ENCODE data around the gene PRPF19.

PRPF19 gene

DNA sequence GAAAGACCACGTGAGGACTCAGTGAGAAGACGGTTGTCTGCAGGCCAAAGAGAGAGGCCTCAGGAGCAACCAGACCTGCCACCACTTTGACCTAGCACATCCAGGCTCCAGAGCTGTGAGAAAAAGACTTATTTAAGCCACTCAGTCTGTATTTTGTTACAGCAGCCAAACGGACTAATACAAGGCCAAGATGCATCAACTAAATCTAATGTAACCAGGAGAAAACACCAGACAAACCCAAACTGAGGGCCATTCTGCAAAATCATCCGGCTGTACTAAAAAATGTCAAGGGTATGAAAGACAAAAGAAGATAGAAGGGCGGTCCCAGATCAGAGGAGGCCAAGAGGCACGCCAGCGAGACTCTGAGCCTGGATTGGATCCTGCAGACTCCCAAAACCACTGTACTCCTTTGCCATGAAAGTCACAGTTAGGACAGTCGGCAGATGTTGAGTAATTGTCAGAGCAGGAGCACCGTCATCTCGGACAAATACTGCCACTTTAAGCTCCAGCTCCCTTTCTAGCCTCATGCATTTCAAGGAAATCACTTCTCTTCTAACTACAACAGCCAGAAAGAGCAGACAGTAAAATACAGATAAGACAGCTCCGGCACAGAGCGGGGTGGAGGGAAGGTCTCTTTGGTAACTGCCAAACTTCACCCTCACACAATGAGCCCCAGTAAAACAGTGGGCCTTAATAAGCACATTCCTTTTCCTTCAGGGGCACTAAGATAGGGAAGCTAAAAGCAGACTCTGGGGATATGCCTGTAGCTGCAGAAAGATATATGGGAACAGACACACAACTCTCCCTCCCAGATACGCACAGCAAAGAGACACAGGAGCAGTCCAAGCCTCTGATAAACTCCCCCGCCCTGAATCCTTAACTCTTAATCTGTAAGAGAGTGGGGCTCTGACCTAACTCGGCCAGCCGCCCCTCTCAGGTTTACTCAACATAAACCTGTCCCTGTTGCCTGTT lies 42.5 kb downstream of the PRPF19 start:
- Histone ChIP-seq H3K4me1 (ENCODE audit: control insufficient read depth, low read depth, low read length) (no peaks in the 10 kb centered on the region), H3K79me1 (ENCODE audit: low read length) (no peaks in the 10 kb centered on the region), H3K9ac (ENCODE audit: low read length) (no peak overlapping the region), H3K4me2 (ENCODE audit: low read length) (no peak overlapping the region), H3K4me3 (ENCODE audit: low read length) (no peak overlapping the region), H2AK5ac (ENCODE audit: low read length) (no peak overlapping the region), H3K23ac (ENCODE audit: low read length) (no peak overlapping the region), H3K27me3 (ENCODE audit: insufficient read depth, low read length, poor library complexity) (no peaks in the 10 kb centered on the region), H3K18ac (ENCODE audit: low read length) (no peak overlapping the region), H3K4ac (ENCODE audit: low read depth, low read length) (no peak overlapping the region), H3K56ac (ENCODE audit: low read length) (no peak overlapping the region), H4K8ac (ENCODE audit: low read depth, low read length) (no peak overlapping the region), H3K79me2 (ENCODE audit: control insufficient read depth, insufficient read depth, low read length) (no peaks in the 10 kb centered on the region), H2BK5ac (ENCODE audit: low read length) (no peak overlapping the region), H2BK15ac (replicated peaks; ENCODE audit: low read depth) (no peak overlapping the region), H3K36me3 (ENCODE audit: control insufficient read depth, insufficient read depth, low read length) (no peaks in the 10 kb centered on the region), H4K5ac (ENCODE audit: low read length) (no peak overlapping the region), H3K27ac (ENCODE audit: low read depth, low read length) (no peak overlapping the region), H2BK120ac (ENCODE audit: low read depth, low read length) (no peak overlapping the region)
- no peak for DNase-seq
- WGBS (ENCODE audit: extremely low coverage, insufficient coverage, low lambda C conversion rate), result no CpG with 5 or more reads among the region's 16 CpGs

DNA sequence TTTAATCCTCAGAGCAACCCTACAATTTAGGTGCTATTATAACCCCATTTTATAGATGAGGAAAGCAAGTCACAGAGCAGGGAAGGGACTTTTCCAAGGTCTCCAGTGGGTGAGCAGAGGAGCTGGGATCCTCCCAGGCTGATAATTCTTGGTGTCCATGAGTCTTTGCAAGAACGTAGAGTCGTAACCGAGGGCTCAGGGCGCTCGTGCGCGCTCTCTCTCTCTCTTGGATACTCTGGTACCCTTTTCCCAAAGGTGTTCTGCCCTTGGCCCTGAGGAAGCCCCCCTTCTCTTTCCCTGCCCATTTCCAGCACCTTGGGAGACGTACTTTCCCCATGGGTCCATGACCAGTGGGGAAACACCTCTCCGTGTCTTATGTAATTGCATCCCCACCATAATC lies 44.2 kb downstream of the PRPF19 start:
- H3K4me2 ChIP-seq (ENCODE audit: low read length), result no peak overlapping the region
- H4K5ac ChIP-seq (ENCODE audit: low read length), result no peak overlapping the region
- H3K4me3 ChIP-seq (ENCODE audit: low read length), result no peak overlapping the region
- no peak overlapping the region for H3K27ac ChIP-seq (ENCODE audit: low read depth, low read length)
- no peaks in the 10 kb centered on the region for H3K27me3 ChIP-seq (ENCODE audit: insufficient read depth, low read length, poor library complexity)
- WGBS (ENCODE audit: extremely low coverage, insufficient coverage, low lambda C conversion rate), result no CpG with 5 or more reads among the region's 9 CpGs
- H3K23ac ChIP-seq (ENCODE audit: low read length), result no peak overlapping the region
- no peaks in the 10 kb centered on the region for H3K79me1 ChIP-seq (ENCODE audit: low read length)
- no peaks in the 10 kb centered on the region for H3K36me3 ChIP-seq (ENCODE audit: control insufficient read depth, insufficient read depth, low read length)
- no peak overlapping the region for H3K18ac ChIP-seq (ENCODE audit: low read length)
- no peaks in the 10 kb centered on the region for H3K4me1 ChIP-seq (ENCODE audit: control insufficient read depth, low read depth, low read length)
- no peak for DNase-seq
- H3K4ac ChIP-seq (ENCODE audit: low read depth, low read length), result no peak overlapping the region
- no peak overlapping the region for H2BK15ac ChIP-seq (replicated peaks; ENCODE audit: low read depth)
- H2BK5ac ChIP-seq (ENCODE audit: low read length), result no peak overlapping the region
- H3K9ac ChIP-seq (ENCODE audit: low read length), result no peak overlapping the region
- H3K56ac ChIP-seq (ENCODE audit: low read length), result no peak overlapping the region
- no peak overlapping the region for H2AK5ac ChIP-seq (ENCODE audit: low read length)
- no peak overlapping the region for H4K8ac ChIP-seq (ENCODE audit: low read depth, low read length)
- H2BK120ac ChIP-seq (ENCODE audit: low read depth, low read length), result no peak overlapping the region
- H3K79me2 ChIP-seq (ENCODE audit: control insufficient read depth, insufficient read depth, low read length), result no peaks in the 10 kb centered on the region

DNA sequence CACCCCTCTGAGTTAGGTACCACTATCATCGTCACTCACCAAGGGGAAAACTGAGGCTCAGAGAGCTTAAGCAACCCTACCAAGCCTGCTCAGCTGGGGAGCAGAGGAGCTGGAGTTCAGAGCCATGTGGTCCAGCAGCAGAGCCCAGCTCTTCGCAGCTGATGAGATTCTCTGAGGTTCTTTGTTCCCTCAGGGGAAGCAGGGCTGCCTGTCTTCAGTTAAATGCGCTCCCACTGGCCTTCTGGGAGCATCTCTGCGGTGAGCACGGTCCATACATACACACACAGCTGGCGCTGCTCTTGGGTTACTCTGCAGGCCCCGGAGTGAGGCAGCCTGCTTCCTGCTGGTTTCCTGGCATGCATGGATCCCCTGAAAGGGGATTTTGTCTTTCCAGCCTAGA lies 45.4 kb downstream of the PRPF19 start:
- H3K79me2 ChIP-seq (ENCODE audit: control insufficient read depth, insufficient read depth, low read length), result no peaks in the 10 kb centered on the region
- no peak for DNase-seq
- H2BK120ac ChIP-seq (ENCODE audit: low read depth, low read length), result no peak overlapping the region
- H3K4me1 ChIP-seq (ENCODE audit: control insufficient read depth, low read depth, low read length), result no peaks in the 10 kb centered on the region
- H3K23ac ChIP-seq (ENCODE audit: low read length), result no peak overlapping the region
- H2AK5ac ChIP-seq (ENCODE audit: low read length), result no peak overlapping the region
- WGBS (ENCODE audit: extremely low coverage, insufficient coverage, low lambda C conversion rate), result no CpG with 5 or more reads among the region's 7 CpGs
- H3K18ac ChIP-seq (ENCODE audit: low read length), result no peak overlapping the region
- H3K4ac ChIP-seq (ENCODE audit: low read depth, low read length), result no peak overlapping the region
- no peak overlapping the region for H3K4me2 ChIP-seq (ENCODE audit: low read length)
- H4K5ac ChIP-seq (ENCODE audit: low read length), result no peak overlapping the region
- H3K27me3 ChIP-seq (ENCODE audit: insufficient read depth, low read length, poor library complexity), result no peaks in the 10 kb centered on the region
- no peak overlapping the region for H2BK5ac ChIP-seq (ENCODE audit: low read length)
- H2BK15ac ChIP-seq (replicated peaks; ENCODE audit: low read depth), result no peak overlapping the region
- no peak overlapping the region for H4K8ac ChIP-seq (ENCODE audit: low read depth, low read length)
- no peak overlapping the region for H3K27ac ChIP-seq (ENCODE audit: low read depth, low read length)
- no peak overlapping the region for H3K4me3 ChIP-seq (ENCODE audit: low read length)
- H3K9ac ChIP-seq (ENCODE audit: low read length), result no peak overlapping the region
- no peak overlapping the region for H3K56ac ChIP-seq (ENCODE audit: low read length)
- H3K36me3 ChIP-seq (ENCODE audit: control insufficient read depth, insufficient read depth, low read length), result no peaks in the 10 kb centered on the region
- no peaks in the 10 kb centered on the region for H3K79me1 ChIP-seq (ENCODE audit: low read length)

DNA sequence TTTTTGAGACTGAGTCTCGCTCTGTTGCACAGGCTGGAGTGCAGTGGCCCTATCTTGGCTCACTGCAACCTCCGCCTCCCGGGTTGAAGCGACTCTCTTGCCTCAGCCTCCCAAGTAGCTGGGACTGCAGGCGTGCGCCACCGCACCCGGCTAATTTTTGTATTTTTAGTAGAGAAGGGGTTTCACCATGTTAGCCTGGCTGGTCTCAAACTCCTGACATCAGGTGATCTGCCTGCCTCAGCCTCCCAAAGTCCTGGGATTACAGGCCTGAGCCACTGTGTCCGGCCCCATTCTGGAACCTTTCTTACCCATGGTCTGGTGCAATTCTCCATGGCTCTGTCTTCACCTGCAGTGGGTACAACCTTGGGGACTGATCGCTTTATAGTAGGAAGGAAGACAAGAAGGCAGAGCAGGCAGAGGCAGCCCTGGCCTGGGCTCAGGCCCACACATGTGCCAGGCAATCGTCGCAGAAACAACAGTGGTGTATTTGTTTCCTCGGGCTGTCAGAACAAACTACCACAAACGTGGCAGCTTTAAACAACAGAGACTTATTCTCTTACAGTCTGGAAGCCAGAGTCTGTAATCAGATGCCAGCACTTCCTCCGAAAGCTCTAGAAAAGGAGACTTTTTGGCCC lies 46.7 kb downstream of the PRPF19 start:
- Histone ChIP-seq H3K27me3 (ENCODE audit: insufficient read depth, low read length, poor library complexity) (no peaks in the 10 kb centered on the region), H4K5ac (ENCODE audit: low read length) (no peak overlapping the region), H3K56ac (ENCODE audit: low read length) (no peak overlapping the region), H3K36me3 (ENCODE audit: control insufficient read depth, insufficient read depth, low read length) (no peaks in the 10 kb centered on the region), H2AK5ac (ENCODE audit: low read length) (no peak overlapping the region), H3K23ac (ENCODE audit: low read length) (no peak overlapping the region), H3K79me2 (ENCODE audit: control insufficient read depth, insufficient read depth, low read length) (no peaks in the 10 kb centered on the region), H4K8ac (ENCODE audit: low read depth, low read length) (no peak overlapping the region), H3K4me2 (ENCODE audit: low read length) (no peak overlapping the region), H3K4me1 (ENCODE audit: control insufficient read depth, low read depth, low read length) (no peaks in the 10 kb centered on the region), H2BK5ac (ENCODE audit: low read length) (no peak overlapping the region), H3K27ac (ENCODE audit: low read depth, low read length) (no peak overlapping the region), H3K18ac (ENCODE audit: low read length) (no peak overlapping the region), H3K4me3 (ENCODE audit: low read length) (no peak overlapping the region), H2BK15ac (replicated peaks; ENCODE audit: low read depth) (no peak overlapping the region), H2BK120ac (ENCODE audit: low read depth, low read length) (no peak overlapping the region), H3K4ac (ENCODE audit: low read depth, low read length) (no peak overlapping the region), H3K9ac (ENCODE audit: low read length) (no peak overlapping the region), H3K79me1 (ENCODE audit: low read length) (no peaks in the 10 kb centered on the region)
- DNase-seq, result no peak
- WGBS (ENCODE audit: extremely low coverage, insufficient coverage, low lambda C conversion rate), result no CpG with 5 or more reads among the region's 15 CpGs

DNA sequence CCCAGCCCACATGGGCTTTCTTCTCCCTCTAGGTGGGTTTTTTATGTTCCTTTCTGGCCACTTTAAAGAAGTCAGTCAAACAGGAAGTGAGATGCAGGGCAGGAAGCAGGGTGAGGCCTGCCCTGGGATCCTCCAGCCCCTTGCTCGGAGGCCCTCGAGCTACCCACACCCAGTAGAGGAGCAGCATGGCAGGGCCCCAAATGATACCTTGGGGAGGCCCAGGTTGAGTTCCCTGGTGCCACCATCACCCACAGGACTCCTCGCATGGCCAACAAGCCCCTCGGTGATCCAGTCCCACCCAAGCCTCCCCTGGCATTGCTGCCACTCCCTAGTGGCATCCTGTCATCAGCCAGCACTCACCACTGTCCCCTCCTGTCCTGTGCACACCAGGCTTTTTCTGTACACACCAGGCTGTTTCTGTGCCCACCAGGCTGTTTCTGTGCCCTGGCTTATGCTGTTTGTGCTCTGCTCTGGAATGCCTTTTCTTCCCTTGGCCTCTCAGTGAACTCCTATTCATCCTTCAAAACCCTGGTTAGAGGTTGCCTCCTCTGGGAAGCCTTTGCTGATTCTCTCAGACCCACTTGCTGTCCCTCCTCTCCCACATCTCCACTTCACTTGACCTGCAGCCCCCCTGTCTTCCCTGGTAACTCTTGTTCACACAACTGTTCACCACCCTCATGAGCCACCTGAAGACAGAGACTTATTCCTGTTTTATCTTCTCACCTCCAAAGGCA lies 47.5 kb downstream of the PRPF19 start:
- no CpG with 5 or more reads among the region's 4 CpGs for WGBS (ENCODE audit: extremely low coverage, insufficient coverage, low lambda C conversion rate)
- no peak overlapping the region for H2AK5ac ChIP-seq (ENCODE audit: low read length)
- H3K79me2 ChIP-seq (ENCODE audit: control insufficient read depth, insufficient read depth, low read length), result no peaks in the 10 kb centered on the region
- no peaks in the 10 kb centered on the region for H3K79me1 ChIP-seq (ENCODE audit: low read length)
- no peak overlapping the region for H2BK5ac ChIP-seq (ENCODE audit: low read length)
- no peak overlapping the region for H3K56ac ChIP-seq (ENCODE audit: low read length)
- H3K4me2 ChIP-seq (ENCODE audit: low read length), result no peak overlapping the region
- H3K9ac ChIP-seq (ENCODE audit: low read length), result no peak overlapping the region
- H4K8ac ChIP-seq (ENCODE audit: low read depth, low read length), result no peak overlapping the region
- no peak overlapping the region for H3K4me3 ChIP-seq (ENCODE audit: low read length)
- no peak overlapping the region for H2BK120ac ChIP-seq (ENCODE audit: low read depth, low read length)
- no peak overlapping the region for H4K5ac ChIP-seq (ENCODE audit: low read length)
- H3K18ac ChIP-seq (ENCODE audit: low read length), result no peak overlapping the region
- H3K4me1 ChIP-seq (ENCODE audit: control insufficient read depth, low read depth, low read length), result no peaks in the 10 kb centered on the region
- no peak for DNase-seq
- H3K27me3 ChIP-seq (ENCODE audit: insufficient read depth, low read length, poor library complexity), result no peaks in the 10 kb centered on the region
- H3K4ac ChIP-seq (ENCODE audit: low read depth, low read length), result no peak overlapping the region
- H2BK15ac ChIP-seq (replicated peaks; ENCODE audit: low read depth), result no peak overlapping the region
- H3K36me3 ChIP-seq (ENCODE audit: control insufficient read depth, insufficient read depth, low read length), result no peaks in the 10 kb centered on the region
- no peak overlapping the region for H3K23ac ChIP-seq (ENCODE audit: low read length)
- no peak overlapping the region for H3K27ac ChIP-seq (ENCODE audit: low read depth, low read length)
